RWPE1 (cell line): Measurements from ENCODE around the gene TCF12.
"Not testable (repeated sequence)": the region's sequence is repeated elsewhere in the genome, so short reads cannot be mapped to it uniquely, and the experiment has no call there.

Experiments used
- CTCF ChIA-PET: fragments of 350-600 bp; sonication (Branson Sonifier 250); formaldehyde crosslinking; extraction: SDS; loops from one replicate; lab custom pipeline; 2021; lab: Yijun Ruan, JAX
- POLR2A ChIA-PET: fragments of 400-600 bp; formaldehyde crosslinking; extraction: SDS; loops from one replicate; lab custom pipeline; 2020; ENCODE audit warnings: antibody characterized with exemption; ENCODE audit not compliant: low non-redundant PET; lab: Yijun Ruan, JAX
- DNase-seq: peaks from one replicate; pipeline ENCODE4 v3.0.0; 2012; ENCODE audit warnings: low spot score
- H3K27ac ChIP-seq: fragments of 450-650 bp; 2 replicates; pipeline ENCODE4 v1.5.1; 2017
- TF ChIP-seq, protein P1 (sequence below): fragments of 450-650 bp; conservative IDR thresholded peaks from 2 replicates; pipeline ENCODE4 v1.5.1; 2017; ENCODE audit warnings: low read depth, mild to moderate bottlenecking

The TCF12 gene

DNA sequence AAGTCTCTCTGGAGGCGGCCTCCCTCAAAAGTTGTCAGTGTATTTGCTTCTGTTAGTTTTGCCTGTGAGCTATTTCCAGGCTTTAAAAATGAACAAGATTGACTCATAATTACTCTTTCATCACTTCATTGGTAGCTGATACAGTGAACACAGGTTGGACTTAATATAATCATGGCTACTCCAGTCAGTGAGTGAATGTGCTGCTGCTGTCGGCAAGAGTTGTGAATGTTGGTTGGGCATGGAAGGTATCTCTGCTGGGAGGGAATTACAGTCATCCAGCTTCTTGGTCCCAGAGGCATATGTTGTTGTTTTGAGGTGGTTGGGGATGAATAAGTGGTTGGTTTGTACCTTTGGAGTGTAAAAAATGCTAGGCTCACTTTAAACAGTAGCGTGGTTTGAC is 11.5 kb downstream of the TCF12 start:
- CTCF ChIA-PET, result interaction anchor here (0.5 to 0.6 kb wide), 2 partner anchors 162 to 625 kb away, joined by 3 read pairs; no protein-coding TSS in a partner anchor
- no peak overlapping the region for H3K27ac ChIP-seq
- POLR2A ChIA-PET, result no interaction called here
- TF ChIP-seq, protein P1, sequence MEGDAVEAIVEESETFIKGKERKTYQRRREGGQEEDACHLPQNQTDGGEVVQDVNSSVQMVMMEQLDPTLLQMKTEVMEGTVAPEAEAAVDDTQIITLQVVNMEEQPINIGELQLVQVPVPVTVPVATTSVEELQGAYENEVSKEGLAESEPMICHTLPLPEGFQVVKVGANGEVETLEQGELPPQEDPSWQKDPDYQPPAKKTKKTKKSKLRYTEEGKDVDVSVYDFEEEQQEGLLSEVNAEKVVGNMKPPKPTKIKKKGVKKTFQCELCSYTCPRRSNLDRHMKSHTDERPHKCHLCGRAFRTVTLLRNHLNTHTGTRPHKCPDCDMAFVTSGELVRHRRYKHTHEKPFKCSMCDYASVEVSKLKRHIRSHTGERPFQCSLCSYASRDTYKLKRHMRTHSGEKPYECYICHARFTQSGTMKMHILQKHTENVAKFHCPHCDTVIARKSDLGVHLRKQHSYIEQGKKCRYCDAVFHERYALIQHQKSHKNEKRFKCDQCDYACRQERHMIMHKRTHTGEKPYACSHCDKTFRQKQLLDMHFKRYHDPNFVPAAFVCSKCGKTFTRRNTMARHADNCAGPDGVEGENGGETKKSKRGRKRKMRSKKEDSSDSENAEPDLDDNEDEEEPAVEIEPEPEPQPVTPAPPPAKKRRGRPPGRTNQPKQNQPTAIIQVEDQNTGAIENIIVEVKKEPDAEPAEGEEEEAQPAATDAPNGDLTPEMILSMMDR, result no peak
- no peak for DNase-seq

DNA sequence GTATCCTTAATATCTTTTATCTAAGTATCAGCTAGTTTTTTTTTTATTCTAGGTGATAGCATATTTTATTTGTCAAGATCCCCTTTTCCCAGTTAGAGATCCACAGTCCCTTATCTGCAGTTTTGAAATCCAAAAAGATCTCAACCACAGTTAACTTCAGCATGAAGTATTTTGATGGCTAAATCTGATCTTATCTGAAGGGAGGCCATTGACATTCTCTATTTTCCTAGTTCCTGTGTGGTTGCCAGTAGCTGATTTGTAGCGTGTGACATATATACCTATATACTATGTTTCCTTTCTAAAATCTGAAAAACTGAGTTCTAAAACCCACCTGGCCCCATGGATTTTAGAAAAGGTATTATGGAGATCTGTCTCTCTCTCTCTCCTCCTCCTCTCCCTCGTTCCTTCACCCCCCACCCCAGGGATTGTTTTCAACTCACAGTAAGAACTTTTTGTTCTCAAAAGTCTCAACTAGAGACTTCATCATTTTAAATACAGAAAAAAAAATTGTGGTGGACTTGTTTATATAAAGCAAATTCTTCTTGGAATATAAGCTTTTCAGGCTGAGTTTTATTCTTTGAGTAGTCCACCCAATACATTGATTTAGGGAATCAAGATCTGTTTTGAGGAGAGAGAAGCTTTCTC is 12.3 kb downstream of the TCF12 start:
- POLR2A ChIA-PET, result no interaction called here
- H3K27ac ChIP-seq, result no peak overlapping the region
- TF ChIP-seq, protein P1, result no peak
- DNase-seq, result no peak
- CTCF ChIA-PET, result interaction anchor here (0.7 to 0.8 kb wide), 3 partner anchors 103 to 802 kb away, joined by 3 to 4 read pairs (median 4); no protein-coding TSS in a partner anchor

DNA sequence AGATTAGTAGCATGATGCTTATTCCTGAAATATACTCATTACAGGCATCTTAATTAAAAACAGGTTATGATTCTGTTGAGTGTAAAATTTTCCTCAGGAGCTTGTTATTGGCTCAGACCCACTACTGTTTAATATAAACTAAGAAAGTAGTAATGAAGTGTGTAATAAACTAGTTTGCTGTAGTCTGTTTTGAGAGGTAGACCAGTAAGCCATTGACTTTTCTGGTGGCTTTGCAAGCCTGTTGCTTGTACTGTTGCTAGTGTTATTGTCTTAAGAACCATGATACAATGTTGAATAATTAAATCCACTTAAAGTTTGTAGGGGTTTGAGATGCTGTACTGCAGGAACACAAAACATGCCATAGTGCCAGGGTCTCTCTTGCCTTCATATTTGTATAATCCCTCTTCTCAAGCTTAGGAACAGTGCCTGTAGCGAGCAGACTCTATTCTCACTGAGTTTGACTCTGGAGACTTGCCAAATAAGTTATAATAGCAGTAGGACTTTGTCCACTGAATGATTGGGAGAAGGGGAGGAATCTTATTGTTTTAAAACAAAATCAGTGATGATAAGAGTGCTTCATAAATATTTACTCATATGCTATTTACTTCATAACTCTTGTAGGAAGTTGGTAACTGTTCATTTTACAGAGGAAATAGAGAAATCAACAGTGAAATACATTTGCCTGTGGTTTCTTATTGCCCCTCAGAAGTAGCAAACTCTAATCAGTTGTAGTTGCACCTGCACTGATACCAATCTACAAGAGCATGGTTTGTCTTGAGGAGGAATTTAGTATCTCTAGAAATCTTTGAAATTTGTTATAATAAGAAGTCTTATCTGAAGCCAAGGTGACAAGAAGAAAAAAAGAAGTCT is 13.4 kb downstream of the TCF12 start:
- H3K27ac ChIP-seq, result no peak overlapping the region
- DNase-seq, result no peak
- ChIA-PET POLR2A (no interaction called here), CTCF (interaction anchor here (0.6 to 0.8 kb wide), 3 partner anchors 104 to 801 kb away, joined by 3 to 5 read pairs (median 4); no protein-coding TSS in a partner anchor)
- TF ChIP-seq, protein P1, result no peak

- H3K27ac ChIP-seq, DNase-seq, POLR2A ChIA-PET: not testable (repeated sequence)
- CTCF ChIA-PET, result interaction anchor here (0.6 to 0.7 kb wide), 2 partner anchors 202 to 1277 kb away, joined by 3 to 5 read pairs; no protein-coding TSS in a partner anchor
Observed at GRCh38 chr15:56932509-56932868, 14.0 kb downstream of the TCF12 start.

DNA sequence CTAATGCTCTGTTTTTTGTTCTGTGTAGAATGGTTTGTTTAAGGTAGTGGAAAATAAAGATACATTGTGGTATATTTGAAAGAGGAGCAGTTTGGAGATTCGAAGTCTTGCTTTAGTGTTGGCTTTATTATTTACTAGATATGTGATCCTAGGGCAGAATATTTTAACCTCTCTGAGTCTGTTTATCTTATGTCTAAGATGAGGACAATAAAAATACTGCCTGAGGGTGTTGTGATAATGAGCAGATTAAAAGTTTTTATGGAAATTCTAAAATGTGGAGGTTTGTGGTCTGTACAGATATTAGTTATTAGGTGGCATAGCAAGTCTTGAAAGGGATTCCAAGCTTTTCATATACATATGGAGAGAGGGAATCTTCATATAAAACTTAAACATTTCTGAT is 15.0 kb downstream of the TCF12 start:
- DNase-seq, result no peak
- TF ChIP-seq, protein P1, result no peak
- ChIA-PET CTCF (no interaction called here), POLR2A (no interaction called here)
- no peak overlapping the region for H3K27ac ChIP-seq

DNA sequence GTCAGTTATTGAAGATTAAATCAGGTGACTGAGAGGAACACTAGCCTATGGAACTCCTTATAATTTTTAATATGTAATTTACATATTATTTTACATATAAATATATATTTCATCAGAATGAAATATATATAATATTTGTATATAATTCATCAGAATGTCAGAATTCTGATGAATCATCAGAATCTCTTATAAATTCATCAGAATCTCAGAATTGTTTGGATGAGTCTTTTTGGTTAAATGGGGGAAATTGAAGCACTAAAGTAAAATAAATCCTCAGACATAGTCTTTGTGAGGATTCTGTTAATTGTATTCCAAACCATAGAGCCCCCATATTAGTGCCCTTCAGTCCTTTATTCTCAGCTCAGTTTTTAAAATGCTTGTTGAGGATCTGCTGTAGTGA is 15.4 kb downstream of the TCF12 start:
- ChIA-PET CTCF (no interaction called here), POLR2A (no interaction called here)
- no peak for DNase-seq
- H3K27ac ChIP-seq, result no peak overlapping the region
- TF ChIP-seq, protein P1, result no peak

DNA sequence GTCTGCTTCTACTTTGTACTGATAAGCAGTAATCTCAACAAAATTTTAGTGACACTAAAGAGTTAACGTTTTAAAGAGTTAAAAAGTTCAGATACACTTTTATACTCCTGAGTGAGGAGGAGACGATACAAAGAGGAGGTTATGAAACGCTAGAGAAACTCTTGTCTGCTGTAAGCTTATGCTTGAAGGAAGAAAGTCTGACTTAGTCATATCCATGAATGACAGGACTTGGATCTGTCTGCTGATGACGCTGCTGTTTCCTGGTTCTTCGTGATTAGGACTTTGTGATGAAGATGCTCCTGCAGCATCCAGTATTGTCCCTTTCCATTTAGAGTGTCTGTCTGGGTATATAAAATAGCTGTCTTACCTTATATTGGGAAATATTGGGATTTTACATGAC is 15.8 kb downstream of the TCF12 start:
- DNase-seq, result no peak
- no peak overlapping the region for H3K27ac ChIP-seq
- TF ChIP-seq, protein P1, result no peak
- ChIA-PET POLR2A (no interaction called here), CTCF (interaction anchor here (0.8 kb wide), 1 partner anchor 16 kb away, joined by 3 read pairs; the partner anchor contains the start of gene TCF12)
